Measurements from ENCODE around the gene ANTXR1. TPM values are rescaled to one million over a fixed set of nuclear protein-coding genes. Genes with fewer than 3 reads are reported as not detected.

Gene ANTXR1
- total and polyA plus RNA-seq, 2 of the 8 experiments (the other 6 are each of a cell fraction or from before 2014, with no cell fraction given) = 15.8 to 44.3 TPM

DNA sequence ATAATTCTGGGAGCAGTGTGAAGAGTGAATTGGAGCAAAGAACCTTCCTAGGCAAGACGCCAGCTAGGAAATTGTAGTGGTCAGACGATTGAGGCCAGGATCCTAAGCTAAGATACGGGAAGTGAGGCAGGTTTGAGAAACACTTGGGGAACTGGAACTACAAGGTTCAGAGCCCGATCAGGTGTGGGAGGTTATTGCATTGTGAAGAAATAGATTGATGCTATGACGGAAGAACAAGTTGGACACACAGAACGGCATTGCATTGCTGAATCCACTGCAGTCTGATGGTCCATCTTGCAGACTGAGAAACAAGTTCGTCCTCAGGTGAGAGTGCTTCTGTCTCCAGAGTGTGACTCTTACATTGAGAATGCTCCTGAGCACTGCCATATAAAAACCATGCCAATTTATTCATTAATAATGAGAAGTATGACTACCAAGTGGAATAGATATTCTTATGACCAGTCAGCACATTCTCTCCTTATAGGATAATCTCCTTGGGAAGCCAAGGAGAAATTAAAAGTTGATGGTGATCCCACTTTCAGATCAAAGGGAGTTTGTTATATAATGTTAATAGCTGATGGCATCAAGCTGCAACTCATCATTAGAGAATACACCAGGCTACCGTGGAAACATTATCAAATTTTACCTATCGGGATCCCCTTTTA, 30.9 kb downstream of the ANTXR1 start (continued):
- TF ChIP-seq FOSL1 (IDR thresholded peaks at IDR 0.05; ENCODE audit: insufficient read depth, low read depth, low read length) = no peak

Measured in H1 (cell line).